ENCODE results near the gene DGKZ. TPM values are rescaled to one million over a fixed set of nuclear protein-coding genes. Genes with fewer than 3 reads are reported as not detected.

The DGKZ gene
- total and polyA plus RNA-seq, 5 experiments from 2014 or later: 47.1 to 243 (median 71.0) TPM

GRCh38 chr11:46361283-46362155, 14.3 kb downstream of the DGKZ start:
- Mint-ChIP-seq H3K4me1 (peaks cover 30 to 81% (median 76%) of the 10 kb centered on the region in 4 donors), H3K9me3 (no peaks in the 10 kb centered on the region), H3K4me3 (peak overlapping the region; percentile 77 to 92 (median 84)), H3K27ac (peak overlapping the region; percentile 87 to 96 (median 91)), H3K36me3 (peaks cover 0 to 23% (median 0%) of the 10 kb centered on the region in 3 donors), H3K27me3 (no peaks in the 10 kb centered on the region)
- peak; percentile 50 to 81 (median 62) for DNase-seq
- ATAC-seq: peak; percentile 96 to 97
- POLR2A ChIA-PET: interaction anchor here (0.8 to 13.5 kb wide), 6 partner anchors 12 to 89 kb away, joined by 3 to 287 read pairs (median 4); partner anchors contain the start of genes DGKZ and MDK

- Mint-ChIP-seq H3K27ac (peak overlapping the region; percentile 63 to 96 (median 87)), H3K4me1 (peaks cover 29 to 78% (median 71%) of the 10 kb centered on the region in 4 donors), H3K9me3 (no peaks in the 10 kb centered on the region), H3K27me3 (no peaks in the 10 kb centered on the region), H3K36me3 (peaks cover 0 to 17% (median 0%) of the 10 kb centered on the region in 3 donors), H3K4me3 (peak overlapping the region; percentile 52 to 92 (median 84))
- ATAC-seq (no peak), DNase-seq (no peak)
- POLR2A ChIA-PET: interaction anchor here (1.0 to 13.5 kb wide), 6 partner anchors 10 to 90 kb away, joined by 3 to 287 read pairs (median 4); partner anchors contain the start of gene DGKZ
These were observed 15.1 kb downstream of the DGKZ start for GRCh38 chr11:46362156-46363030.

- Mint-ChIP-seq H3K27me3 (no peaks in the 10 kb centered on the region), H3K4me3 (peak overlapping the region; percentile 12 to 92 (median 68)), H3K9me3 (no peaks in the 10 kb centered on the region), H3K27ac (peak overlapping the region; percentile 63 to 96 (median 86)), H3K4me1 (peaks cover 25 to 77% (median 67%) of the 10 kb centered on the region in 4 donors), H3K36me3 (peaks cover 0 to 24% (median 0%) of the 10 kb centered on the region in 3 donors)
- DNase-seq: no peak
- POLR2A ChIA-PET: interaction anchor here (1.0 to 13.5 kb wide), 4 partner anchors 9 to 47 kb away, joined by 3 to 287 read pairs (median 4); partner anchors contain the start of gene DGKZ
- no peak for ATAC-seq
These were observed 15.8 kb downstream of the DGKZ start for GRCh38 chr11:46363031-46363407.

- Mint-ChIP-seq H3K27ac (peak overlapping the region in 8 of 10 donors; percentile 47 to 96 (median 83)), H3K4me3 (peak overlapping the region in 1 of 10 donors; percentile 26), H3K4me1 (peaks cover 25 to 78% (median 64%) of the 10 kb centered on the region in 4 donors), H3K9me3 (no peaks in the 10 kb centered on the region), H3K27me3 (no peaks in the 10 kb centered on the region), H3K36me3 (peaks cover 0 to 29% (median 2%) of the 10 kb centered on the region in 3 donors)
- no peak for DNase-seq
- no peak for ATAC-seq
- POLR2A ChIA-PET: interaction anchor here (0.6 to 13.5 kb wide), 5 partner anchors 8 to 123 kb away, joined by 3 to 287 read pairs (median 3); partner anchors contain the start of gene DGKZ
These were observed 16.3 kb downstream of the DGKZ start for GRCh38 chr11:46363455-46364005.

- Mint-ChIP-seq H3K9me3 (no peaks in the 10 kb centered on the region), H3K27me3 (no peaks in the 10 kb centered on the region), H3K4me3 (peak overlapping the region in 3 of 10 donors; percentile 10 to 68 (median 48)), H3K27ac (peak overlapping the region in 9 of 10 donors; percentile 47 to 86 (median 75)), H3K4me1 (peaks cover 25 to 76% (median 62%) of the 10 kb centered on the region in 4 donors), H3K36me3 (peaks cover 0 to 31% (median 2%) of the 10 kb centered on the region in 3 donors)
- DNase-seq (no peak), ATAC-seq (no peak)
- POLR2A ChIA-PET: interaction anchor here (0.6 to 13.5 kb wide), 3 partner anchors 8 to 124 kb away, joined by 3 to 287 read pairs (median 5); partner anchors contain the start of gene DGKZ
These were observed 16.8 kb downstream of the DGKZ start for GRCh38 chr11:46364056-46364455.

- peak overlapping the region; percentile 22 to 88 (median 84) for H3K27ac Mint-ChIP-seq
- peaks cover 25 to 82% (median 66%) of the 10 kb centered on the region in 4 donors for H3K4me1 Mint-ChIP-seq
- ATAC-seq: no peak
- no peaks in the 10 kb centered on the region for H3K27me3 Mint-ChIP-seq
- no peak for DNase-seq
- H3K4me3 Mint-ChIP-seq: peak overlapping the region in 2 of 10 donors; percentile 10 to 51
- peaks cover 0 to 39% (median 2%) of the 10 kb centered on the region in 3 donors for H3K36me3 Mint-ChIP-seq
- no peaks in the 10 kb centered on the region for H3K9me3 Mint-ChIP-seq
- POLR2A ChIA-PET: interaction anchor here (1.1 to 13.5 kb wide), 3 partner anchors 16 to 69 kb away, joined by 3 to 287 read pairs (median 6); partner anchors contain the start of gene DGKZ
These were observed 17.5 kb downstream of the DGKZ start for GRCh38 chr11:46364791-46365190.

GRCh38 chr11:46366260-46366659, 19.0 kb downstream of the DGKZ start:
- H3K36me3 Mint-ChIP-seq: peaks cover 0 to 49% (median 2%) of the 10 kb centered on the region in 3 donors
- POLR2A ChIA-PET: interaction anchor here (0.6 to 13.5 kb wide), 5 partner anchors 10 to 159 kb away, joined by 3 to 287 read pairs (median 4); partner anchors contain the start of gene DGKZ
- ATAC-seq: no peak
- no peak for DNase-seq
- no peaks in the 10 kb centered on the region for H3K9me3 Mint-ChIP-seq
- H3K4me1 Mint-ChIP-seq: peaks cover 20 to 73% (median 56%) of the 10 kb centered on the region in 4 donors
- H3K27me3 Mint-ChIP-seq: no peaks in the 10 kb centered on the region
- peak overlapping the region in 3 of 10 donors; percentile 29 to 88 (median 75) for H3K27ac Mint-ChIP-seq
- H3K4me3 Mint-ChIP-seq: no peak overlapping the region

- Mint-ChIP-seq H3K27ac (peak overlapping the region in 4 of 10 donors; percentile 29 to 86 (median 64)), H3K4me3 (peak overlapping the region in 2 of 10 donors; percentile 44 to 72), H3K36me3 (peaks cover 0 to 53% (median 2%) of the 10 kb centered on the region in 3 donors), H3K9me3 (no peaks in the 10 kb centered on the region), H3K27me3 (no peaks in the 10 kb centered on the region), H3K4me1 (peaks cover 18 to 69% (median 51%) of the 10 kb centered on the region in 4 donors)
- POLR2A ChIA-PET: interaction anchor here (0.6 to 13.5 kb wide), 3 partner anchors 18 to 159 kb away, joined by 3 to 287 read pairs (median 3); partner anchors contain the start of gene DGKZ
- peak in 1 of 10 donors; percentile 63 for DNase-seq
- no peak for ATAC-seq
These were observed 19.4 kb downstream of the DGKZ start for GRCh38 chr11:46366661-46367161.

- peak; percentile 59 to 86 (median 82) for DNase-seq
- peak overlapping the region in 4 of 10 donors; percentile 27 to 72 (median 56) for H3K4me3 Mint-ChIP-seq
These were observed 20.1 kb downstream of the DGKZ start for GRCh38 chr11:46367244-46367915.

GRCh38 chr11:46367916-46368267, 20.6 kb downstream of the DGKZ start:
- DNase-seq (no peak), ATAC-seq (peak in 1 of 2 donors; percentile 16)
- POLR2A ChIA-PET: interaction anchor here (2.0 to 13.5 kb wide), 2 partner anchors 13 to 19 kb away, joined by 9 to 287 read pairs; partner anchors contain the start of genes DGKZ and MDK
- Mint-ChIP-seq H3K36me3 (peaks cover 0 to 59% (median 2%) of the 10 kb centered on the region in 3 donors), H3K4me3 (no peak overlapping the region), H3K27ac (peak overlapping the region in 3 of 10 donors; percentile 36 to 48 (median 48)), H3K9me3 (no peaks in the 10 kb centered on the region), H3K4me1 (peaks cover 15 to 57% (median 40%) of the 10 kb centered on the region in 4 donors), H3K27me3 (no peaks in the 10 kb centered on the region)

More at GRCh38 chr11:46367244-46367915, 20.1 kb downstream of the DGKZ start:
- POLR2A ChIA-PET: interaction anchor here (13.5 kb wide), 1 partner anchor 19 kb away, joined by 287 read pairs; the partner anchor contains the start of gene DGKZ
- H3K27me3 Mint-ChIP-seq: no peaks in the 10 kb centered on the region
- peaks cover 16 to 62% (median 45%) of the 10 kb centered on the region in 4 donors for H3K4me1 Mint-ChIP-seq
- no peaks in the 10 kb centered on the region for H3K9me3 Mint-ChIP-seq
- H3K27ac Mint-ChIP-seq: peak overlapping the region in 7 of 10 donors; percentile 36 to 86 (median 53)
- peaks cover 0 to 57% (median 2%) of the 10 kb centered on the region in 3 donors for H3K36me3 Mint-ChIP-seq
- ATAC-seq: peak; percentile 93 to 94

Data from naive thymus-derived CD8-positive, alpha-beta T cell (primary cell).